HG03139 (cell line): ENCODE results near the gene C1QTNF6.
"Not testable (repeated sequence)": the region's sequence is repeated elsewhere in the genome, so short reads cannot be mapped to it uniquely, and the experiment has no call there.

Experiments used
- ATAC-seq: cut with Tn5 transposase; IDR thresholded peaks from one replicate; pipeline ENCODE4 v1.9.1; 2021; ENCODE audit not compliant: unreplicated experiment

The C1QTNF6 gene

GRCh38 chr22:37187891-37188761 lies at the start of gene C1QTNF6:
Gene C1QTNF6 (minus strand): TSS chr22:37188247. CDS start chr22:37188213, 34 bp downstream.
- ATAC-seq: no peak

- ATAC-seq: no peak
Observed at GRCh38 chr22:37235897-37236607, 48.0 kb upstream of the C1QTNF6 start.

GRCh38 chr22:37234736-37235711 lies 47.0 kb upstream of the C1QTNF6 start:
- no peak for ATAC-seq

GRCh38 chr22:37233751-37234631 lies 45.9 kb upstream of the C1QTNF6 start:
- ATAC-seq: no peak

GRCh38 chr22:37233371-37233750 lies 45.3 kb upstream of the C1QTNF6 start:
- not testable (repeated sequence) for ATAC-seq

GRCh38 chr22:37232140-37232998 lies 44.3 kb upstream of the C1QTNF6 start:
- ATAC-seq: no peak

GRCh38 chr22:37231406-37232139 lies 43.5 kb upstream of the C1QTNF6 start:
- no peak for ATAC-seq

- no peak for ATAC-seq
Observed at GRCh38 chr22:37230673-37231405, 42.8 kb upstream of the C1QTNF6 start.

- ATAC-seq: peak; percentile 28
Observed at GRCh38 chr22:37229805-37230672, 42.0 kb upstream of the C1QTNF6 start.

- no peak for ATAC-seq
Observed at GRCh38 chr22:37229012-37229804, 41.2 kb upstream of the C1QTNF6 start.

GRCh38 chr22:37228106-37229011 lies 40.3 kb upstream of the C1QTNF6 start:
- ATAC-seq: no peak

GRCh38 chr22:37226514-37226913 lies 38.5 kb upstream of the C1QTNF6 start:
- ATAC-seq: no peak

- no peak for ATAC-seq
Observed at GRCh38 chr22:37226087-37226486, 38.0 kb upstream of the C1QTNF6 start.

GRCh38 chr22:37225481-37225880 lies 37.4 kb upstream of the C1QTNF6 start:
- no peak for ATAC-seq
